Subcutaneous adipose tissue (tissue), 4 donors: ENCODE measurements around the gene CRISP3. TPM values are rescaled to one million over a fixed set of nuclear protein-coding genes. Genes with fewer than 3 reads are reported as not detected.

Experiments used
- total RNA-seq, 4 donors: library from RNA; depleted of rRNA; stranded (reverse); fragments of >200 nt; gene quantifications; one replicate each; pipeline ENCODE4 v1.1.0, GENCODE V29; 2016
- TF ChIP-seq, protein P1 (sequence below): fragments of 450-650 bp; IDR thresholded peaks from one replicate; pipeline ENCODE4 v1.5.1; 2016; ENCODE audit warnings: low read depth, mild to moderate bottlenecking, control low read depth, antibody characterized with exemption, moderate library complexity

The CRISP3 gene, protein sequence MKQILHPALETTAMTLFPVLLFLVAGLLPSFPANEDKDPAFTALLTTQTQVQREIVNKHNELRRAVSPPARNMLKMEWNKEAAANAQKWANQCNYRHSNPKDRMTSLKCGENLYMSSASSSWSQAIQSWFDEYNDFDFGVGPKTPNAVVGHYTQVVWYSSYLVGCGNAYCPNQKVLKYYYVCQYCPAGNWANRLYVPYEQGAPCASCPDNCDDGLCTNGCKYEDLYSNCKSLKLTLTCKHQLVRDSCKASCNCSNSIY
- total RNA-seq = not detected

DNA sequence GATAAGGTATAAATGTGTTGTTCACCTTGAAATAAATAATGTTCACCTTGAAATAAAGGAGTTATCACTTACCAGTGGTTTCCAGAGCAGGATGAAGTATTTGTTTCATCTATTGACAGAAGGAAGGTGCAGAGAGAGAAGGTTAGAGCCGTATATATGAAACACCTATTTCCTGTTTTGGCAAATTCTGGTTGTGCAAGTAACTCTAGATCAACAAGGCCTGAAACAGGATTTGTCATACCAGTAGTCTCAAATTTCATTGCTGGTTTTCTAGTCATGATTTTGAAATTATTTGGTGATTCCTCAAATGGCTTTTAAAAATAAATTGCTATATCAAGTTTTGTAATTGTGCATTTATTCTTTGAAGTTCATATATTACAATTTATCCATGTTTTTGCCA is at the start of gene CRISP3:
CRISP3 (minus strand) TSS at position 130 of the 400 bp plus-strand sequence; CDS start at position 109, 21 bp downstream.
- TF ChIP-seq, protein P1, sequence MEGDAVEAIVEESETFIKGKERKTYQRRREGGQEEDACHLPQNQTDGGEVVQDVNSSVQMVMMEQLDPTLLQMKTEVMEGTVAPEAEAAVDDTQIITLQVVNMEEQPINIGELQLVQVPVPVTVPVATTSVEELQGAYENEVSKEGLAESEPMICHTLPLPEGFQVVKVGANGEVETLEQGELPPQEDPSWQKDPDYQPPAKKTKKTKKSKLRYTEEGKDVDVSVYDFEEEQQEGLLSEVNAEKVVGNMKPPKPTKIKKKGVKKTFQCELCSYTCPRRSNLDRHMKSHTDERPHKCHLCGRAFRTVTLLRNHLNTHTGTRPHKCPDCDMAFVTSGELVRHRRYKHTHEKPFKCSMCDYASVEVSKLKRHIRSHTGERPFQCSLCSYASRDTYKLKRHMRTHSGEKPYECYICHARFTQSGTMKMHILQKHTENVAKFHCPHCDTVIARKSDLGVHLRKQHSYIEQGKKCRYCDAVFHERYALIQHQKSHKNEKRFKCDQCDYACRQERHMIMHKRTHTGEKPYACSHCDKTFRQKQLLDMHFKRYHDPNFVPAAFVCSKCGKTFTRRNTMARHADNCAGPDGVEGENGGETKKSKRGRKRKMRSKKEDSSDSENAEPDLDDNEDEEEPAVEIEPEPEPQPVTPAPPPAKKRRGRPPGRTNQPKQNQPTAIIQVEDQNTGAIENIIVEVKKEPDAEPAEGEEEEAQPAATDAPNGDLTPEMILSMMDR = no peak

DNA sequence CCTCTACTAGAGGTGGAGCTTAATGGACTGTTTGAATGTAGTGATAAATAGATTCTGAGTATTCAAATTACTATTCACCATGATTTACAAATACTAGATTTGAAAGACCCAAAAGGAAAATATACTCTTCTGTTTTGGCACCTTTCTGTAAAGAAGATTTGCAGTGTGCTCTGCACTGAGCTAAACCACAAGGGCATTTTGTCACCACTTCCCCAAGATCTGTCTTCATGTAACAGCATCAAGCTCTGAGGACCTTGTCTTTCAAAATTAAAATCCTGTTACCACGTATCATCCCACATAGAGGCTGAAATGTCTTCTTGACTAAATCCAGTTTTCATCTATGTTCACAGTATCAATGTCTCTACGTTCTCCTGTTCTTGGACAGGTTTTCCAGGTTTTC is 46.2 kb upstream of the CRISP3 start:
- TF ChIP-seq, protein P1 = no peak

DNA sequence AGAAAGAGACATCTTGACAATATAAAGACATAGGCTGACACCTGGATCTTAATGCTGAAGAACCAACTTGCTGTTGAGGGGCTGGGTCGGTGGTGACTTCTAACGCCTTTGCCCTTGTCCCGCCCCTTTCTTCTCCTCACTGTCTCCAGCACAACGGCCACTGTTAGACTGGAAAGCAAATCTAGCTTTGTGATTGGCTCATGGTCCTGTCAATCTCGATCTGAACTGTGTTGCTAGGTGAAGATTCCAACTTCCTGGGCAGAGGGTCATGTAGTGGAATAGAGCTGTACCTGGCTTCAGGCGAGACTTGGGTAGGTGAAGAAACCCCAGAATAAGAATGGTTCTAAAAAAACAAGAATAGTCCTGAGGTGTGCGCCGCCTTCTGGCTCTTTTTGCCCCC is 43.0 kb upstream of the CRISP3 start, which contains the start of gene PGK2:
PGK2 (minus strand) TSS at position 110 of the 400 bp plus-strand sequence; CDS start at position 12, 98 bp downstream.
- TF ChIP-seq, protein P1 = no peak

DNA sequence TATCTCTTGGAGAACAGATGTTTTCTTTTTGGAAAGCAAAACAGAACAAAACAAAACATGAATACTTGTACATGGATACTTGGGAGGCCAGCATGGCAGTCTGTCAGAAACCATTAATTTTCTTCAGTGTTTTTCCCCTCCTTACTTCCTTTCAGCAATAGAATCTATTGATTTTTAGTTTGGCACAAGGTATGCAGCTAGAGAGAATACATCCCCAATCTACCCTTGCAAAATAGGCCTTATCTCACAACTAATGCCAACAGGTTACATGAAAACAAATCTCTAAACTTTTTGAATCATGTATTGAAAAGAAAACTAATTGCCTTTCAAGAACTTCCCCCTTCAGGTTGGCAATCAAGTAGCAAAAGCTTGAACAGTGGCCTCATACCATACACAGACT is 40.1 kb upstream of the CRISP3 start:
- TF ChIP-seq, protein P1 = no peak

DNA sequence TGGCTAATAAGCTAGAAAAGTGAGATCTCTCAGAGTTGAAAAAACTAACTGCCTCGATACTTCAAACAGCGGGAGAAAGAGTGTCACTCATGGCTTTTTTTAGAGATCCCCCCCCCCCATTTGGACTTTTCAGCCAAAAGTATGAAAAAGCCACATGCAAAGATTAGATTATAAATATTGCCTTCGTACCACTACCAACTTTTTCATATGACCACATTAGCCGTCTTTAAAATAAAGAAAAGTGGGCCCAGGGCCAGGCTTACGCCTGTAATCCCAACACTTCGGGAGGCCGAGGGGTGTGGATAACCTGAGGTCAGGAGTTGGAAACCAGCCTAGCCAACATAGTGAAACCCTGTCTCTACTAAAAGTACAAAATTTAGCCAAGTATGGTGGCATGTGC is 38.5 kb upstream of the CRISP3 start:
- TF ChIP-seq, protein P1 = no peak

DNA sequence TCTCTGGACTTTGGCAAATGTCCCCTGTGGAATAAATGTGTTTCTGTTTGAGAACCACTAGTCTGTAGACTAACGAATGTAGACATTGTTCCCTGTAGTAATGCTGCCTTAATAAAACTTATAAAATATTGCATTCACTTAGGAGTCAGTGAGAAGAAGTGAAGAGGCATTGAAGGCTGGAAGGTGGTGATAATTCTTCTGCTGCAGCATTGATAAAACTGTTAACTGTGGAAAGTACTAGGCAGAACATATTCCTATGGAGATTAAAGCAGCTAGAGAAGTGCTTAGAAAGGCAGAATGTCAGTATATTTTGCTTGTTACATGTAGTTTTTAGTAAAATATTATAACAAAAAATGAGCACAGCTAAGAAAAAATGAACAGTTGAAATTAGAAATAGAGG is 38.1 kb upstream of the CRISP3 start:
- TF ChIP-seq, protein P1 = no peak

DNA sequence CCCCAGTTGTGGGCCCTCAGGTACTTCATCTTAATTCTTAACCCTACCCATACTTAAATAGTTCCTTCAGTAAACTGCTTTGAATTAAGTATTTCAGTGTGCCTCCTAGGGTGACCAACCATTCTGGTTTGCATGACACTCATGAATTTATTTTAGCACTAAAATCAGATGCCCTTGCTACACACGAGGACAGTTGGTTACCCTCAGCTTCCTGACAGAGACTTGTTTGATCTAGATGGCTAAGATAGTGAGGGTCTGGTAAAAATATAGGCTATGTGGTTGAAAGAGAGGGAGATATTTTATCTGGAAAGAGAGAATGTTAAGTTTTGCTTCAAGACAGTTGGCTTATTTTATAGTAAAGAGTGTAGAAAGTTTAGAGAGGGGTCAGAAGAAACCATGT is 32.3 kb upstream of the CRISP3 start:
- TF ChIP-seq, protein P1 = no peak
